Measurements from ENCODE around the gene SULT1B1.

- TF ChIP-seq CTCF (IDR thresholded peaks at IDR 0.05) (no peak), POLR2A (IDR thresholded peaks at IDR 0.05) (no peak), EP300 (IDR thresholded peaks at IDR 0.05) (no peak)
Observed at GRCh38 chr4:69717778-69718177, 42.6 kb downstream of the SULT1B1 start.

All from tibial nerve (tissue), 4 donors.